Karpas-422 (cell line): ENCODE data around the gene ERBIN. TPM values are rescaled to one million over a fixed set of nuclear protein-coding genes. Genes with fewer than 3 reads are reported as not detected.
"Not testable (repeated sequence)": the region's sequence is repeated elsewhere in the genome, so short reads cannot be mapped to it uniquely, and the experiment has no call there.

Experiments used
- DNase-seq: peaks from one replicate; pipeline ENCODE4 v3.0.0-alpha.2; 2015
- H2AFZ ChIP-seq: fragments of 200-600 bp; sonication (generic); 2 replicates; pipeline ENCODE4 v1.6.1; 2014; ENCODE audit warnings: antibody characterized with exemption, low read length, mixed read lengths
- H3K27ac ChIP-seq: fragments of 200-600 bp; sonication (generic); 2 replicates; pipeline ENCODE4 v1.5.1; 2014; ENCODE audit warnings: mild to moderate bottlenecking, low read length, moderate library complexity
- H3K27me3 ChIP-seq: fragments of 200-600 bp; sonication (generic); 2 replicates; pipeline ENCODE4 v1.6.1; 2014; ENCODE audit warnings: low read length, mixed read lengths
- H3K36me3 ChIP-seq: fragments of 200-600 bp; sonication (generic); 2 replicates; pipeline ENCODE4 v1.6.1; 2014; ENCODE audit warnings: low read length, mixed read lengths; ENCODE audit not compliant: insufficient read depth
- H3K4me1 ChIP-seq: fragments of 200-600 bp; sonication (generic); 2 replicates; pipeline ENCODE4 v1.6.1; 2014; ENCODE audit warnings: mild to moderate bottlenecking, low read length, mixed read lengths
- H3K4me2 ChIP-seq: fragments of 200-600 bp; sonication (generic); 2 replicates; pipeline ENCODE4 v1.6.1; 2014; ENCODE audit warnings: low read length, low read depth, mild to moderate bottlenecking; ENCODE audit not compliant: poor library complexity, severe bottlenecking
- H3K4me3 ChIP-seq: fragments of 200-600 bp; sonication (generic); 2 replicates; pipeline ENCODE4 v1.5.1; 2014; ENCODE audit warnings: mild to moderate bottlenecking, antibody characterized with exemption, low read length, mixed read lengths
- H3K79me2 ChIP-seq: fragments of 200-600 bp; sonication (generic); 2 replicates; pipeline ENCODE4 v1.6.1; 2014; ENCODE audit warnings: mild to moderate bottlenecking, low read length, mixed read lengths
- H3K9ac ChIP-seq: fragments of 200-600 bp; sonication (generic); 2 replicates; pipeline ENCODE4 v1.6.0; 2014; ENCODE audit warnings: low read length
- H3K9me2 ChIP-seq: fragments of 200-600 bp; sonication (generic), shearing (Covaris generic); replicated peaks from 2 replicates; pipeline ENCODE4 v1.6.0; 2014; ENCODE audit warnings: mild to moderate bottlenecking, low read length, moderate library complexity; ENCODE audit not compliant: insufficient read depth
- H3K9me3 ChIP-seq: fragments of 300-700, 200-600 bp; sonication (generic); 2 replicates; pipeline ENCODE4 v1.6.1; 2014; ENCODE audit warnings: low read length, mixed read lengths
- H4K20me1 ChIP-seq: fragments of 200-600 bp; sonication (generic); 2 replicates; pipeline ENCODE4 v1.6.1; 2014; ENCODE audit warnings: mild to moderate bottlenecking, antibody characterized with exemption, low read length, low read depth; ENCODE audit not compliant: insufficient read depth
- total RNA-seq: library from RNA; depleted of rRNA; stranded (reverse); fragments of >200 nt; shearing (Covaris generic); gene quantifications from 2 replicates; pipeline ENCODE4 v1.2.3, GENCODE V29; 2014; ENCODE audit warnings: low replicate concordance

Gene ERBIN
- total RNA-seq, 1 experiment from 2014 or later = 203 TPM

GRCh38 chr5:65970481-65971367 is 44.3 kb downstream of the ERBIN start:
- H3K27me3 ChIP-seq = no peaks in the 10 kb centered on the region
- no peak overlapping the region for H2AFZ ChIP-seq
- H4K20me1 ChIP-seq = peaks cover 5% of the 10 kb centered on the region; the same call in 1 of the 2 replicates
- no peak for DNase-seq
- H3K9ac ChIP-seq = no peak overlapping the region
- peaks cover 99% of the 10 kb centered on the region for H3K79me2 ChIP-seq
- no peak overlapping the region; the same call in 1 of the 2 replicates for H3K27ac ChIP-seq
- peaks cover 17% of the 10 kb centered on the region for H3K36me3 ChIP-seq
- H3K4me1 ChIP-seq = peaks cover 27% of the 10 kb centered on the region
- H3K9me3 ChIP-seq = no peaks in the 10 kb centered on the region
- H3K4me2 ChIP-seq = no peak overlapping the region
- H3K4me3 ChIP-seq = no peak overlapping the region
- H3K9me2 ChIP-seq = no peaks in the 10 kb centered on the region

- Histone ChIP-seq H3K4me3 (no peak overlapping the region), H3K79me2 (peaks cover 95% of the 10 kb centered on the region), H2AFZ (no peak overlapping the region), H3K9me2 (no peaks in the 10 kb centered on the region), H3K9ac (no peak overlapping the region), H4K20me1 (peaks cover 5% of the 10 kb centered on the region; the same call in 1 of the 2 replicates), H3K9me3 (no peaks in the 10 kb centered on the region), H3K27me3 (no peaks in the 10 kb centered on the region), H3K36me3 (peaks cover 17% of the 10 kb centered on the region), H3K4me1 (peaks cover 27% of the 10 kb centered on the region), H3K27ac (no peak overlapping the region), H3K4me2 (no peak overlapping the region)
- no peak for DNase-seq
Measured at GRCh38 chr5:65971643-65972042, 45.3 kb downstream of the ERBIN start.

- H3K9ac ChIP-seq, H4K20me1 ChIP-seq, H3K27ac ChIP-seq, H3K27me3 ChIP-seq, H3K9me2 ChIP-seq, H3K9me3 ChIP-seq, H2AFZ ChIP-seq, DNase-seq, H3K4me3 ChIP-seq, H3K4me2 ChIP-seq: not testable (repeated sequence)
- Histone ChIP-seq H3K4me1 (peaks cover 27% of the 10 kb centered on the region), H3K79me2 (peaks cover 86% of the 10 kb centered on the region), H3K36me3 (peaks cover 17% of the 10 kb centered on the region)
Measured at GRCh38 chr5:65972896-65973295, 46.5 kb downstream of the ERBIN start.

GRCh38 chr5:65978251-65978650 is 51.9 kb downstream of the ERBIN start:
- Histone ChIP-seq H3K9me2 (no peaks in the 10 kb centered on the region), H3K4me1 (peaks cover 24% of the 10 kb centered on the region), H3K27ac (no peak overlapping the region), H3K4me3 (no peak overlapping the region), H3K9ac (no peak overlapping the region), H3K79me2 (peaks cover 87% of the 10 kb centered on the region), H4K20me1 (0 out of 2 replicates have a peak, but pooled peaks cover 5% of the 10 kb centered on the region), H2AFZ (no peak overlapping the region), H3K9me3 (no peaks in the 10 kb centered on the region), H3K27me3 (no peaks in the 10 kb centered on the region), H3K4me2 (no peak overlapping the region), H3K36me3 (peaks cover 16% of the 10 kb centered on the region)
- DNase-seq = no peak

- Histone ChIP-seq H3K27me3 (no peaks in the 10 kb centered on the region), H3K27ac (no peak overlapping the region), H3K4me1 (peaks cover 24% of the 10 kb centered on the region), H3K79me2 (peaks cover 89% of the 10 kb centered on the region), H3K9me3 (no peaks in the 10 kb centered on the region), H3K9me2 (no peaks in the 10 kb centered on the region), H3K4me3 (no peak overlapping the region), H3K4me2 (no peak overlapping the region), H3K36me3 (0 out of 2 replicates have a peak, but pooled peaks cover 5% of the 10 kb centered on the region), H2AFZ (no peak overlapping the region), H4K20me1 (no peaks in the 10 kb centered on the region), H3K9ac (no peak overlapping the region)
- DNase-seq = no peak
Measured at GRCh38 chr5:65981548-65981947, 55.2 kb downstream of the ERBIN start.

- Histone ChIP-seq H3K79me2 (peaks cover 94% of the 10 kb centered on the region), H3K9ac (no peak overlapping the region), H3K36me3 (0 out of 2 replicates have a peak, but pooled peaks cover 5% of the 10 kb centered on the region), H3K4me1 (peaks cover 24% of the 10 kb centered on the region), H3K4me3 (no peak overlapping the region), H3K9me2 (no peaks in the 10 kb centered on the region), H3K9me3 (no peaks in the 10 kb centered on the region), H3K4me2 (no peak overlapping the region), H3K27ac (0 out of 2 replicates have a peak overlapping the region, but pooled peaks have one; percentile 12), H2AFZ (no peak overlapping the region), H4K20me1 (no peaks in the 10 kb centered on the region), H3K27me3 (no peaks in the 10 kb centered on the region)
- no peak for DNase-seq
Measured at GRCh38 chr5:65981969-65982619, 55.7 kb downstream of the ERBIN start.

- DNase-seq = no peak
- Histone ChIP-seq H4K20me1 (no peaks in the 10 kb centered on the region), H3K9ac (no peak overlapping the region), H3K9me3 (no peaks in the 10 kb centered on the region), H3K4me1 (peaks cover 24% of the 10 kb centered on the region), H3K27me3 (no peaks in the 10 kb centered on the region), H3K27ac (0 out of 2 replicates have a peak overlapping the region, but pooled peaks have one; percentile 12), H3K4me3 (no peak overlapping the region), H3K9me2 (no peaks in the 10 kb centered on the region), H2AFZ (no peak overlapping the region), H3K36me3 (0 out of 2 replicates have a peak, but pooled peaks cover 5% of the 10 kb centered on the region), H3K79me2 (peaks cover 100% of the 10 kb centered on the region), H3K4me2 (no peak overlapping the region)
Measured at GRCh38 chr5:65982635-65983034, 56.3 kb downstream of the ERBIN start.
